Measurements from ENCODE around the gene PTPRU.

The PTPRU gene

GRCh38 chr1:29237129-29237821 lies 953 bp downstream of the PTPRU start:
- H3K36me3 ChIP-seq (ENCODE audit: insufficient read depth, low read depth, low read length): no peaks in the 10 kb centered on the region
- H3K9ac ChIP-seq (ENCODE audit: low read depth, low read length): peak overlapping the region; percentile 64; the same call in 1 of the 2 replicates
- peaks cover 21% of the 10 kb centered on the region for H3K4me1 ChIP-seq (ENCODE audit: insufficient read depth, low read length)
- peak overlapping the region; percentile 79 for H3K4me3 ChIP-seq (ENCODE audit: low read length)
- H3K27ac ChIP-seq (ENCODE audit: low read length): no peak overlapping the region
- peaks cover 58% of the 10 kb centered on the region for H3K27me3 ChIP-seq (ENCODE audit: insufficient read depth, low read length)
- no peaks in the 10 kb centered on the region for H3K9me3 ChIP-seq (ENCODE audit: insufficient read depth, low read depth, low read length)

- Histone ChIP-seq H3K4me1 (ENCODE audit: insufficient read depth, low read length) (peaks cover 21% of the 10 kb centered on the region), H3K9ac (ENCODE audit: low read depth, low read length) (peak overlapping the region; percentile 10; the same call in 1 of the 2 replicates), H3K36me3 (ENCODE audit: insufficient read depth, low read depth, low read length) (no peaks in the 10 kb centered on the region), H3K27ac (ENCODE audit: low read length) (no peak overlapping the region), H3K4me3 (ENCODE audit: low read length) (peak overlapping the region; percentile 71), H3K27me3 (ENCODE audit: insufficient read depth, low read length) (peaks cover 53% of the 10 kb centered on the region), H3K9me3 (ENCODE audit: insufficient read depth, low read depth, low read length) (no peaks in the 10 kb centered on the region)
These were observed 1.7 kb downstream of the PTPRU start for GRCh38 chr1:29237852-29238619.

- Histone ChIP-seq H3K36me3 (ENCODE audit: insufficient read depth, low read depth, low read length) (no peaks in the 10 kb centered on the region), H3K27me3 (ENCODE audit: insufficient read depth, low read length) (peaks cover 53% of the 10 kb centered on the region), H3K27ac (ENCODE audit: low read length) (no peak overlapping the region), H3K4me1 (ENCODE audit: insufficient read depth, low read length) (peaks cover 21% of the 10 kb centered on the region), H3K9ac (ENCODE audit: low read depth, low read length) (peak overlapping the region; percentile 10; the same call in 1 of the 2 replicates), H3K4me3 (ENCODE audit: low read length) (peak overlapping the region; percentile 71; the same call in 1 of the 2 replicates), H3K9me3 (ENCODE audit: insufficient read depth, low read depth, low read length) (no peaks in the 10 kb centered on the region)
These were observed 2.3 kb downstream of the PTPRU start for GRCh38 chr1:29238620-29239002.

GRCh38 chr1:29239142-29239541 lies 2.8 kb downstream of the PTPRU start:
- H3K4me3 ChIP-seq (ENCODE audit: low read length): no peak overlapping the region
- H3K27me3 ChIP-seq (ENCODE audit: insufficient read depth, low read length): peaks cover 53% of the 10 kb centered on the region
- H3K4me1 ChIP-seq (ENCODE audit: insufficient read depth, low read length): peaks cover 21% of the 10 kb centered on the region
- no peaks in the 10 kb centered on the region for H3K36me3 ChIP-seq (ENCODE audit: insufficient read depth, low read depth, low read length)
- no peaks in the 10 kb centered on the region for H3K9me3 ChIP-seq (ENCODE audit: insufficient read depth, low read depth, low read length)
- no peak overlapping the region for H3K27ac ChIP-seq (ENCODE audit: low read length)
- H3K9ac ChIP-seq (ENCODE audit: low read depth, low read length): no peak overlapping the region

- no peak overlapping the region for H3K9ac ChIP-seq (ENCODE audit: low read depth, low read length)
- H3K9me3 ChIP-seq (ENCODE audit: insufficient read depth, low read depth, low read length): no peaks in the 10 kb centered on the region
- H3K4me3 ChIP-seq (ENCODE audit: low read length): no peak overlapping the region
- no peak overlapping the region for H3K27ac ChIP-seq (ENCODE audit: low read length)
- H3K36me3 ChIP-seq (ENCODE audit: insufficient read depth, low read depth, low read length): no peaks in the 10 kb centered on the region
- H3K4me1 ChIP-seq (ENCODE audit: insufficient read depth, low read length): peaks cover 21% of the 10 kb centered on the region
- peaks cover 44% of the 10 kb centered on the region for H3K27me3 ChIP-seq (ENCODE audit: insufficient read depth, low read length)
These were observed 4.1 kb downstream of the PTPRU start for GRCh38 chr1:29240400-29240837.

GRCh38 chr1:29240986-29241385 lies 4.7 kb downstream of the PTPRU start:
- Histone ChIP-seq H3K27me3 (ENCODE audit: insufficient read depth, low read length) (peaks cover 38% of the 10 kb centered on the region), H3K9ac (ENCODE audit: low read depth, low read length) (no peak overlapping the region), H3K4me1 (ENCODE audit: insufficient read depth, low read length) (peaks cover 21% of the 10 kb centered on the region), H3K9me3 (ENCODE audit: insufficient read depth, low read depth, low read length) (no peaks in the 10 kb centered on the region), H3K4me3 (ENCODE audit: low read length) (no peak overlapping the region), H3K27ac (ENCODE audit: low read length) (no peak overlapping the region), H3K36me3 (ENCODE audit: insufficient read depth, low read depth, low read length) (no peaks in the 10 kb centered on the region)

- H3K4me3 ChIP-seq (ENCODE audit: low read length): no peak overlapping the region
- no peak overlapping the region for H3K9ac ChIP-seq (ENCODE audit: low read depth, low read length)
- H3K4me1 ChIP-seq (ENCODE audit: insufficient read depth, low read length): peaks cover 19% of the 10 kb centered on the region
- no peaks in the 10 kb centered on the region for H3K9me3 ChIP-seq (ENCODE audit: insufficient read depth, low read depth, low read length)
- no peak overlapping the region for H3K27ac ChIP-seq (ENCODE audit: low read length)
- no peaks in the 10 kb centered on the region for H3K36me3 ChIP-seq (ENCODE audit: insufficient read depth, low read depth, low read length)
- H3K27me3 ChIP-seq (ENCODE audit: insufficient read depth, low read length): peaks cover 20% of the 10 kb centered on the region
These were observed 6.9 kb downstream of the PTPRU start for GRCh38 chr1:29243023-29243870.

- H3K27ac ChIP-seq (ENCODE audit: low read length): no peak overlapping the region
- no peak overlapping the region for H3K9ac ChIP-seq (ENCODE audit: low read depth, low read length)
- peaks cover 14% of the 10 kb centered on the region for H3K27me3 ChIP-seq (ENCODE audit: insufficient read depth, low read length)
- H3K36me3 ChIP-seq (ENCODE audit: insufficient read depth, low read depth, low read length): no peaks in the 10 kb centered on the region
- peaks cover 21% of the 10 kb centered on the region for H3K4me1 ChIP-seq (ENCODE audit: insufficient read depth, low read length)
- no peaks in the 10 kb centered on the region for H3K9me3 ChIP-seq (ENCODE audit: insufficient read depth, low read depth, low read length)
- H3K4me3 ChIP-seq (ENCODE audit: low read length): no peak overlapping the region
These were observed 7.5 kb downstream of the PTPRU start for GRCh38 chr1:29243871-29244200.

- H3K4me1 ChIP-seq (ENCODE audit: insufficient read depth, low read length): peaks cover 24% of the 10 kb centered on the region
- no peak overlapping the region for H3K27ac ChIP-seq (ENCODE audit: low read length)
- no peaks in the 10 kb centered on the region for H3K27me3 ChIP-seq (ENCODE audit: insufficient read depth, low read length)
- no peaks in the 10 kb centered on the region for H3K9me3 ChIP-seq (ENCODE audit: insufficient read depth, low read depth, low read length)
- H3K4me3 ChIP-seq (ENCODE audit: low read length): no peak overlapping the region
- no peak overlapping the region for H3K9ac ChIP-seq (ENCODE audit: low read depth, low read length)
- no peaks in the 10 kb centered on the region for H3K36me3 ChIP-seq (ENCODE audit: insufficient read depth, low read depth, low read length)
These were observed 8.9 kb downstream of the PTPRU start for GRCh38 chr1:29245261-29245660.

GRCh38 chr1:29245876-29246275 lies 9.6 kb downstream of the PTPRU start:
- no peak overlapping the region for H3K27ac ChIP-seq (ENCODE audit: low read length)
- H3K27me3 ChIP-seq (ENCODE audit: insufficient read depth, low read length): no peaks in the 10 kb centered on the region
- H3K9ac ChIP-seq (ENCODE audit: low read depth, low read length): no peak overlapping the region
- H3K9me3 ChIP-seq (ENCODE audit: insufficient read depth, low read depth, low read length): no peaks in the 10 kb centered on the region
- H3K4me1 ChIP-seq (ENCODE audit: insufficient read depth, low read length): peaks cover 28% of the 10 kb centered on the region
- H3K36me3 ChIP-seq (ENCODE audit: insufficient read depth, low read depth, low read length): no peaks in the 10 kb centered on the region
- H3K4me3 ChIP-seq (ENCODE audit: low read length): no peak overlapping the region

- no peak overlapping the region for H3K9ac ChIP-seq (ENCODE audit: low read depth, low read length)
- no peak overlapping the region for H3K27ac ChIP-seq (ENCODE audit: low read length)
- H3K36me3 ChIP-seq (ENCODE audit: insufficient read depth, low read depth, low read length): no peaks in the 10 kb centered on the region
- no peak overlapping the region for H3K4me3 ChIP-seq (ENCODE audit: low read length)
- H3K4me1 ChIP-seq (ENCODE audit: insufficient read depth, low read length): peaks cover 26% of the 10 kb centered on the region
- H3K27me3 ChIP-seq (ENCODE audit: insufficient read depth, low read length): no peaks in the 10 kb centered on the region
- H3K9me3 ChIP-seq (ENCODE audit: insufficient read depth, low read depth, low read length): no peaks in the 10 kb centered on the region
These were observed 10.7 kb downstream of the PTPRU start for GRCh38 chr1:29247044-29247443.
